Endothelial cell of umbilical vein (primary cell): ENCODE results near the gene FOXL3. TPM values are rescaled to one million over a fixed set of nuclear protein-coding genes. Genes with fewer than 3 reads are reported as not detected.

Experiments used
- BruUV-seq: library from RNA; stranded (reverse); fragments of 400-500 nt; replicated peaks from 2 replicates; lab custom pipeline; 2021; lab: Mats Ljungman, UMichigan
- CTCF ChIA-PET: fragments of 300-600, 350-600 bp; sonication (Branson Sonifier 250); formaldehyde crosslinking; loops from one replicate; lab custom pipeline; 2021; ENCODE audit warnings: antibody characterized with exemption, inconsistent platforms; lab: Charles Lee
- POLR2A ChIA-PET: fragments of 300-600, 350-600 bp; sonication (Branson Sonifier 250); formaldehyde crosslinking; loops from one replicate; lab custom pipeline; 2021; ENCODE audit warnings: antibody characterized with exemption, inconsistent platforms; lab: Charles Lee
- DNase-seq: peaks from one replicate; pipeline ENCODE4 v3.0.0-alpha.2; 2011; ENCODE audit warnings: low read depth, low spot score
- FAIRE-seq: peaks from 2 replicates; lab custom pipeline; 2011; peaks lifted over from hg19 to GRCh38; lab: Jason Lieb, UNC
- H2AFZ ChIP-seq: 2 replicates; pipeline ENCODE4 v1.6.0; 2012; ENCODE audit warnings: low read depth, low read length, control low read depth, inconsistent platforms
- H3K27ac ChIP-seq: 2 replicates; pipeline ENCODE4 v1.5.1; 2011; ENCODE audit warnings: low read depth, mild to moderate bottlenecking, control low read depth, low read length, moderate library complexity; ENCODE audit not compliant: insufficient read depth
- H3K27me3 ChIP-seq, 2 experiments: 2 replicates each; pipeline versions ENCODE4 v1.6.0 to v1.6.1; 2011; ENCODE audit warnings: low read length in 2 of 2, mixed read lengths in 1 of 2; ENCODE audit not compliant: control insufficient read depth in 2 of 2, insufficient read depth in 2 of 2
- H3K36me3 ChIP-seq, 2 experiments: 2 replicates in 1 of 2; 3 replicates in 1 of 2; pipeline ENCODE4 v1.5.1; 2011; ENCODE audit warnings: low read length in 2 of 2, mild to moderate bottlenecking in 1 of 2, moderate library complexity in 1 of 2; ENCODE audit not compliant: control insufficient read depth in 2 of 2, insufficient read depth in 2 of 2; ENCODE audit errors: extremely low read depth in 1 of 2
- H3K4me1 ChIP-seq: 3 replicates; pipeline ENCODE4 v1.5.1; 2011; ENCODE audit warnings: mild to moderate bottlenecking, low read length; ENCODE audit not compliant: control insufficient read depth, insufficient read depth; ENCODE audit errors: extremely low read depth
- H3K4me2 ChIP-seq: 2 replicates; pipeline ENCODE4 v1.6.1; 2011; ENCODE audit warnings: low read length, control low read depth, mixed read lengths; ENCODE audit not compliant: insufficient read depth
- H3K4me3 ChIP-seq, 3 experiments: fragments of 200-600 bp in 1 of 3; sonication (generic), shearing (Covaris generic) in 1 of 3; replicated peaks in 1 of 3; 2 replicates each; pipeline ENCODE4 v1.5.1; 2011 to 2016; ENCODE audit warnings: control low read depth in 3 of 3, low read length in 3 of 3, mild to moderate bottlenecking in 2 of 3, inconsistent platforms in 1 of 3, low read depth in 1 of 3, moderate library complexity in 1 of 3; ENCODE audit not compliant: insufficient read depth in 1 of 3
- H3K79me2 ChIP-seq: 2 replicates; pipeline ENCODE4 v1.6.0; 2012; ENCODE audit warnings: low read length, inconsistent platforms; ENCODE audit not compliant: control insufficient read depth, insufficient read depth
- H3K9ac ChIP-seq: replicated peaks from 2 replicates; pipeline ENCODE3; 2011; ENCODE audit warnings: low read length, control low read depth; ENCODE audit not compliant: insufficient read depth; ENCODE audit errors: extremely low read depth
- H3K9me1 ChIP-seq: replicated peaks from 3 replicates; pipeline ENCODE4 v1.6.0; 2011; ENCODE audit warnings: mild to moderate bottlenecking, low read length; ENCODE audit not compliant: control insufficient read depth, insufficient read depth; ENCODE audit errors: extremely low read depth
- H3K9me3 ChIP-seq: replicated peaks from 2 replicates; pipeline ENCODE4 v1.5.1; 2012; ENCODE audit warnings: low read length, inconsistent platforms; ENCODE audit not compliant: control insufficient read depth, insufficient read depth
- H4K20me1 ChIP-seq: replicated peaks from 2 replicates; pipeline ENCODE3; 2011; ENCODE audit warnings: mild to moderate bottlenecking, low read length; ENCODE audit not compliant: control insufficient read depth, insufficient read depth; ENCODE audit errors: extremely low read depth
- CTCF ChIP-seq, 2 donors: IDR thresholded peaks; 1 replicate in 1 of 2; 2 replicates in 1 of 2; pipeline ENCODE4 v1.5.1; 2011; ENCODE audit warnings: low read length in 2 of 2, mild to moderate bottlenecking in 2 of 2, moderate library complexity in 2 of 2, control low read depth in 1 of 2, inconsistent platforms in 1 of 2, low read depth in 1 of 2; ENCODE audit not compliant: insufficient read depth in 1 of 2; ENCODE audit errors: extremely low read depth in 1 of 2
- EZH2 ChIP-seq: IDR thresholded peaks from 2 replicates; pipeline ENCODE4 v1.6.1; 2012; ENCODE audit warnings: borderline replicate concordance, low read depth, mild to moderate bottlenecking, moderate library complexity, low read length, inconsistent platforms; ENCODE audit not compliant: severe bottlenecking
- FOS ChIP-seq: IDR thresholded peaks from 2 replicates; pipeline ENCODE4 v1.6.1; 2011; ENCODE audit warnings: mild to moderate bottlenecking, low read length, moderate library complexity, borderline replicate concordance; ENCODE audit not compliant: insufficient read depth
- GATA2 ChIP-seq: IDR thresholded peaks from 2 replicates; pipeline ENCODE4 v1.7.0; 2011; ENCODE audit warnings: low read depth, mild to moderate bottlenecking, moderate library complexity, mixed read lengths, low read length; ENCODE audit not compliant: insufficient read length, insufficient read depth
- JUN ChIP-seq: IDR thresholded peaks from 2 replicates; pipeline ENCODE4 v1.6.1; 2011; ENCODE audit warnings: borderline replicate concordance, low read depth; ENCODE audit not compliant: insufficient read length, insufficient read depth
- MAX ChIP-seq: IDR thresholded peaks from 2 replicates; pipeline ENCODE4 v1.6.1; 2011; ENCODE audit not compliant: insufficient read depth, insufficient read length
- MYC ChIP-seq: IDR thresholded peaks from one replicate; pipeline ENCODE4 v1.6.1; 2011; ENCODE audit warnings: mild to moderate bottlenecking, low read depth, low read length
- POLR2A ChIP-seq: IDR thresholded peaks from 2 replicates; pipeline ENCODE4 v1.6.1; 2012; ENCODE audit warnings: low read depth, mild to moderate bottlenecking, control low read depth, low read length
- POLR2AphosphoS5 ChIP-seq: IDR thresholded peaks from 2 replicates; pipeline ENCODE4 v1.6.1; 2012; ENCODE audit warnings: low read depth, mild to moderate bottlenecking, control low read depth, low read length, moderate library complexity; ENCODE audit not compliant: insufficient read depth
- dilution Hi-C: fragments of 300-500 bp; cut with MboI; formaldehyde crosslinking; loops from one replicate; pipeline ENCODE4 v1.15.0; 2019; ENCODE audit warnings: low sequenced_read_pairs; ENCODE audit not compliant: extremely low pct_ligation_motif_present
- intact Hi-C: fragments of 100-400 bp; cut with micrococcal nuclease; formaldehyde crosslinking; loops from one replicate; pipeline ENCODE4 v1.10.0; 2022
- polyA plus RNA-seq, 4 experiments: library from polyadenylated mRNA; depleted of rRNA in 3 of 4; stranded (reverse) in 3 of 4; unstranded in 1 of 4; fragments of >200 nt; gene quantifications; 2 replicates each; pipeline versions ENCODE4 v1.2.1 to v1.2.3, GENCODE V29; 2011 to 2012; ENCODE audit warnings: missing spikeins in 1 of 4
- total RNA-seq: library from RNA; stranded (reverse); gene quantifications from 2 replicates; pipeline ENCODE4 v1.2.3, GENCODE V29; 2021

The FOXL3 gene
- total and polyA plus RNA-seq, 2 donors (not counting 3 experiments of a cell fraction or from before 2014, with no cell fraction given), result not detected

- dilution Hi-C loops, result no loop called here
- no peak overlapping the region for H3K4me3 ChIP-seq
- CTCF ChIA-PET, result no interaction called here
- no TSS peak for BruUV-seq
- no peaks in the 10 kb centered on the region for H4K20me1 ChIP-seq
- intact Hi-C loops, result no loop called here
- H3K4me2 ChIP-seq, result no peak overlapping the region
- H3K36me3 ChIP-seq, result peaks cover 0 to 4% of the 10 kb centered on the region in 2 experiments
- H3K9me1 ChIP-seq, result no peaks in the 10 kb centered on the region
- FAIRE-seq, result no peak
- no peaks in the 10 kb centered on the region for H3K27me3 ChIP-seq
- no peak for DNase-seq
- TF ChIP-seq JUN (no peak), CTCF (IDR thresholded peaks at IDR 0.05; ENCODE audit: extremely low read depth in 1 of 2, insufficient read depth in 1 of 2, low read depth in 1 of 2, low read length in 2 of 2) (no peak), GATA2 (no peak), MYC (no peak), EZH2 (no peak), POLR2AphosphoS5 (no peak), FOS (no peak), MAX (no peak), POLR2A (no peak)
- H2AFZ ChIP-seq, result no peak overlapping the region
- H3K9me3 ChIP-seq, result no peaks in the 10 kb centered on the region
- H3K27ac ChIP-seq, result no peak overlapping the region
- POLR2A ChIA-PET, result no interaction called here
- no peaks in the 10 kb centered on the region for H3K4me1 ChIP-seq
- no peak overlapping the region for H3K9ac ChIP-seq
- H3K79me2 ChIP-seq, result no peaks in the 10 kb centered on the region
Measured at GRCh38 chr7:247636-248035, 42.3 kb upstream of the FOXL3 start.
